Hair follicle dermal papilla cell (primary cell): Measurements from ENCODE around the gene SRPRA. TPM values are rescaled to one million over a fixed set of nuclear protein-coding genes. Genes with fewer than 3 reads are reported as not detected.

ENCODE experiments used
- small RNA-seq: library from RNA; depleted of rRNA; stranded (forward); fragments of <200 nt; gene quantifications from one replicate; pipeline ENCODE3, GENCODE V24; 2012
- total RNA-seq: library from RNA; depleted of rRNA; stranded (reverse); fragments of >200 nt; gene quantifications from 2 replicates; pipeline ENCODE4 v1.2.3, GENCODE V29; 2012

Gene SRPRA, protein sequence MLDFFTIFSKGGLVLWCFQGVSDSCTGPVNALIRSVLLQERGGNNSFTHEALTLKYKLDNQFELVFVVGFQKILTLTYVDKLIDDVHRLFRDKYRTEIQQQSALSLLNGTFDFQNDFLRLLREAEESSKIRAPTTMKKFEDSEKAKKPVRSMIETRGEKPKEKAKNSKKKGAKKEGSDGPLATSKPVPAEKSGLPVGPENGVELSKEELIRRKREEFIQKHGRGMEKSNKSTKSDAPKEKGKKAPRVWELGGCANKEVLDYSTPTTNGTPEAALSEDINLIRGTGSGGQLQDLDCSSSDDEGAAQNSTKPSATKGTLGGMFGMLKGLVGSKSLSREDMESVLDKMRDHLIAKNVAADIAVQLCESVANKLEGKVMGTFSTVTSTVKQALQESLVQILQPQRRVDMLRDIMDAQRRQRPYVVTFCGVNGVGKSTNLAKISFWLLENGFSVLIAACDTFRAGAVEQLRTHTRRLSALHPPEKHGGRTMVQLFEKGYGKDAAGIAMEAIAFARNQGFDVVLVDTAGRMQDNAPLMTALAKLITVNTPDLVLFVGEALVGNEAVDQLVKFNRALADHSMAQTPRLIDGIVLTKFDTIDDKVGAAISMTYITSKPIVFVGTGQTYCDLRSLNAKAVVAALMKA
- 107 and 118 TPM in 2 replicates for total RNA-seq

GRCh38 chr11:126268708-126269579 is at the start of gene SRPRA, which contains the start of gene FOXRED1:
Gene SRPRA (minus strand): TSS chr11:126268895. CDS start chr11:126268804, 91 bp downstream.
Gene FOXRED1 (plus strand): TSS chr11:126269154. CDS start chr11:126269207, 53 bp downstream.

DNA sequence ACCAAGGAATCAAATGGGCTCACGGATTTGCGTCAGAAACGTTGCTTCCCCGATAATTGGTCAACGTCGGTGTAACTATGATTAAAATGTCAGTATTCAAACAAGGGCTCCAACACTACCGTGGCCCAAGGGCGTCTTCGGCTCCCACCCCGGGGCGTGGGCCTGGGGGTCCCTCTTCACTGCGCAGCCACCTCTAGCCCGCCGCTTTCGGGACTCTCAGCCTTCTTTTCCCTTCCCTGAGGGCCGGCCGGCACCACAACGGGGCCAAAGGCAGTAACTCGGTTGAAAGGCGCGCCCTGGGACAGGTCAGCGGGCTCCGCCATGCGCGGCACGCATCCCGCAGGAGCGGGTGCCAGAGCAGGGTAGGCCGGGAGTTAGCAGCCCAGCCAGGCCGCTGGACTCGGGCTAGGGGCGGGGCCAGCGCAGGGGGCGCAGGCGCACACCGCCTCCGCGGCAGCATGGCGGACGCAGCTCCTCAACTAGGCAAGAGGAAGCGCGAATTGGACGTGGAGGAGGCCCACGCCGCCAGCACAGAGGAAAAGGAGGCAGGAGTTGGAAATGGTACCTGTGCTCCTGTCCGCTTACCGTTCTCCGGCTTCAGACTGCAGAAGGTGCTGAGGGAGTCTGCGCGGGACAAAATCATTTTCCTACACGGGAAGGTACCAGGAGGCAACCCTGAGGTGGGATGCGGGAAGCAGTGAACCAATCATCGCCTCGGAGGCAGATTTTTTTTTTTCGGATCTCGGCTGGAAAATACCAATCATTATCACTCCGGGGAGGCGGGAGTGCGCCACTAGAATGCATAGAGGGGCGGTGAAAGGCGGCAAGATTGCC is 35.1 kb upstream of the SRPRA start, which contains the start of gene DCPS:
Gene DCPS, plus strand, starts transcription at position 438 of the 834 bp plus-strand sequence. Its CDS starts 21 bp downstream, at position 459.

GRCh38 chr11:126282736-126283591 is 14.3 kb upstream of the SRPRA start, which contains the start of gene TIRAP:
Gene TIRAP (plus strand): TSS chr11:126283093. CDS start chr11:126290895, 7,802 bp downstream.

Small RNA genes within 50 kb of the gene (small RNA-seq; reads per million reads assigned to genes)
- not detected for gene RN7SL351P
- gene RNU4-86P: not detected

Other genes with a start within 250 kb of the SRPRA start
- 368 and 408 TPM in 2 replicates for gene CDON, start 206.0 kb downstream of the SRPRA start, total RNA-seq
- gene RPUSD4, start 57.2 kb downstream of the SRPRA start, total RNA-seq: 29.1 and 29.5 TPM in 2 replicates
- 28.6 and 32.2 TPM in 2 replicates for gene FAM118B, start 57.1 kb downstream of the SRPRA start, total RNA-seq
- gene FOXRED1, start 259 bp upstream of the SRPRA start, total RNA-seq: 11.0 and 13.8 TPM in 2 replicates
- 5.8 and 9.2 TPM in 2 replicates for gene TIRAP, start 14.2 kb upstream of the SRPRA start, total RNA-seq
- 11.7 and 15.7 TPM in 2 replicates for gene DCPS, start 35.2 kb upstream of the SRPRA start, total RNA-seq
- gene ST3GAL4, start 86.8 kb upstream of the SRPRA start, total RNA-seq: 46.9 and 51.1 TPM in 2 replicates